Activated gamma-delta T cell treated with Interleukin-2 at 50 U/mL for 16 hours (primary cell): ENCODE results near the gene TSTD1.
"Not testable (repeated sequence)": the region's sequence is repeated elsewhere in the genome, so short reads cannot be mapped to it uniquely, and the experiment has no call there.

ENCODE experiments used
- DNase-seq: peaks from one replicate; pipeline ENCODE4 v3.0.0-alpha.2; 2020

TSTD1 gene

GRCh38 chr1:161033751-161034150 lies 5.0 kb downstream of the TSTD1 start:
- no peak for DNase-seq

- no peak for DNase-seq
These were observed 6.4 kb downstream of the TSTD1 start for GRCh38 chr1:161032409-161032808.

GRCh38 chr1:161031874-161032273 lies 6.9 kb downstream of the TSTD1 start:
- DNase-seq: no peak

- DNase-seq: not testable (repeated sequence)
These were observed 9.3 kb downstream of the TSTD1 start for GRCh38 chr1:161029466-161029865.

GRCh38 chr1:161026954-161027353 lies 11.8 kb downstream of the TSTD1 start:
- not testable (repeated sequence) for DNase-seq

GRCh38 chr1:161022432-161022831 lies 16.3 kb downstream of the TSTD1 start:
- not testable (repeated sequence) for DNase-seq

- DNase-seq: no peak
These were observed 16.8 kb downstream of the TSTD1 start for GRCh38 chr1:161021970-161022353.

GRCh38 chr1:161021165-161021969 lies 17.4 kb downstream of the TSTD1 start:
- DNase-seq: peak; percentile 85

GRCh38 chr1:161020509-161021164 lies 18.1 kb downstream of the TSTD1 start, which contains the start of gene F11R:
F11R (minus strand) TSS chr1:161021152; CDS start chr1:161021073, 79 bp downstream.
- DNase-seq: peak; percentile 38

GRCh38 chr1:161019751-161020495 lies 18.8 kb downstream of the TSTD1 start:
- DNase-seq: no peak

GRCh38 chr1:161019111-161019660 lies 19.6 kb downstream of the TSTD1 start:
- not testable (repeated sequence) for DNase-seq

GRCh38 chr1:161018631-161018930 lies 20.2 kb downstream of the TSTD1 start:
- DNase-seq: no peak

- no peak for DNase-seq
These were observed 20.8 kb downstream of the TSTD1 start for GRCh38 chr1:161017756-161018630.

GRCh38 chr1:161017181-161017580 lies 21.6 kb downstream of the TSTD1 start:
- DNase-seq: not testable (repeated sequence)

GRCh38 chr1:161016683-161017082 lies 22.1 kb downstream of the TSTD1 start:
- DNase-seq: not testable (repeated sequence)

- peak; percentile 69 for DNase-seq
These were observed 25.1 kb downstream of the TSTD1 start for GRCh38 chr1:161013488-161014230.

GRCh38 chr1:161013131-161013487 lies 25.7 kb downstream of the TSTD1 start:
- no peak for DNase-seq

GRCh38 chr1:161012420-161012819 lies 26.3 kb downstream of the TSTD1 start:
- no peak for DNase-seq

- DNase-seq: no peak
These were observed 29.1 kb downstream of the TSTD1 start for GRCh38 chr1:161009602-161010211.

- DNase-seq: no peak
These were observed 29.8 kb downstream of the TSTD1 start for GRCh38 chr1:161008869-161009510.

- no peak for DNase-seq
These were observed 31.4 kb downstream of the TSTD1 start for GRCh38 chr1:161007369-161007768.
